H1 (cell line): ENCODE data around the gene SH3YL1.

Experiments
- ASH2L ChIP-seq: fragments of 200-600, 300-600 bp; sonication (generic); IDR thresholded peaks from one replicate; pipeline ENCODE4 v1.7.1; 2017; ENCODE audit warnings: low read length
- BACH1 ChIP-seq: IDR thresholded peaks from 2 replicates; pipeline ENCODE4 v1.6.1; 2012; ENCODE audit warnings: low read length, improper control_type of control experiment
- CHD2 ChIP-seq: IDR thresholded peaks from 2 replicates; pipeline ENCODE4 v1.6.1; 2012; ENCODE audit warnings: low read length, improper control_type of control experiment
- CTCF ChIP-seq, 3 experiments: IDR thresholded peaks; 1 replicate in 2 of 3; 2 replicates in 1 of 3; pipeline versions ENCODE4 v1.5.1 to v1.6.1; 2011; ENCODE audit warnings: low read length in 3 of 3, mild to moderate bottlenecking in 3 of 3, inconsistent platforms in 2 of 3, low read depth in 1 of 3, moderate library complexity in 1 of 3; ENCODE audit not compliant: insufficient read depth in 1 of 3; ENCODE audit errors: control extremely low read depth in 1 of 3
- POLR2A ChIP-seq, 2 experiments: IDR thresholded peaks; 1 replicate in 1 of 2; 2 replicates in 1 of 2; pipeline ENCODE4 v1.6.1; 2011; ENCODE audit warnings: low read depth in 2 of 2, low read length in 2 of 2, mild to moderate bottlenecking in 2 of 2; ENCODE audit errors: control extremely low read depth in 1 of 2
- POLR2AphosphoS5 ChIP-seq: IDR thresholded peaks from 2 replicates; pipeline ENCODE4 v1.6.1; 2011; ENCODE audit warnings: low read depth, low read length
- RNF2 ChIP-seq: fragments of 200-900, 300-1000 bp; sonication (generic); IDR thresholded peaks from 2 replicates; pipeline ENCODE4 v1.7.1; 2016; ENCODE audit warnings: borderline replicate concordance, low read depth, mild to moderate bottlenecking, antibody characterized with exemption, low read length; ENCODE audit not compliant: poor library complexity, severe bottlenecking; ENCODE audit errors: missing control alignments
- SP2 ChIP-seq: IDR thresholded peaks from 2 replicates; pipeline ENCODE4 v1.6.1; 2012; ENCODE audit warnings: mild to moderate bottlenecking, low read length, inconsistent platforms
- TBP ChIP-seq: IDR thresholded peaks from 2 replicates; pipeline ENCODE4 v1.6.1; 2011; ENCODE audit warnings: low read depth, low read length, improper control_type of control experiment
- USF2 ChIP-seq: IDR thresholded peaks from 2 replicates; pipeline ENCODE4 v1.6.1; 2011; ENCODE audit warnings: low read length, improper control_type of control experiment

GRCh38 chr2:260507-261161, 3.2 kb downstream of the SH3YL1 start:
- TF ChIP-seq POLR2AphosphoS5 (no peak), POLR2A (IDR thresholded peaks at IDR 0.05; ENCODE audit: control extremely low read depth in 1 of 2, low read depth in 2 of 2, low read length in 2 of 2) (no peak), CTCF (IDR thresholded peaks at IDR 0.05; ENCODE audit: control extremely low read depth in 1 of 3, insufficient read depth in 1 of 3, low read depth in 1 of 3, low read length in 3 of 3) (no peak), RNF2 (no peak), SP2 (no peak), BACH1 (no peak), TBP (no peak), USF2 (no peak), CHD2 (no peak), ASH2L (no peak)
